Measurements from ENCODE around the gene BNIP5. TPM values are rescaled to one million over a fixed set of nuclear protein-coding genes. Genes with fewer than 3 reads are reported as not detected.

Gene BNIP5
- total RNA-seq, 1 experiment from 2014 or later: not detected

DNA sequence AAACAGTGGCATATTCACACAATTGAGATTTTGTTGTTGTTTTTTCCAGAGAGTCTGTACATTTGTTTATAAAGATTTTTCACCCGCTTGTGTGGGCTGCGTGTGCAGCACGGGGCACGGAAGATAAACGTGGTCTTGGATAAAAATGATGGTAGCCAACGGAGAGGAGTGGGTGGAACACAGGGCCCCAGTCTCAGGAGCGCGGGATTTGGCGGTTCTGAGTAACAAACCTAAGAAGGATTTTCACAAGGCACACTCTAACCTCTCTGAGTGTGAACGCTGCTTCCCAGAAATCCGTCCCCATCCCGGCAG lies 3.6 kb upstream of the BNIP5 start:
- H3K4me3 Mint-ChIP-seq: peak overlapping the region; percentile 70
- POLR2A ChIA-PET: interaction anchor here (1.2 kb wide), 1 partner anchor 20 kb away, joined by 4 read pairs; no protein-coding TSS in a partner anchor
- no peak for DNase-seq (ENCODE audit: low spot score)

DNA sequence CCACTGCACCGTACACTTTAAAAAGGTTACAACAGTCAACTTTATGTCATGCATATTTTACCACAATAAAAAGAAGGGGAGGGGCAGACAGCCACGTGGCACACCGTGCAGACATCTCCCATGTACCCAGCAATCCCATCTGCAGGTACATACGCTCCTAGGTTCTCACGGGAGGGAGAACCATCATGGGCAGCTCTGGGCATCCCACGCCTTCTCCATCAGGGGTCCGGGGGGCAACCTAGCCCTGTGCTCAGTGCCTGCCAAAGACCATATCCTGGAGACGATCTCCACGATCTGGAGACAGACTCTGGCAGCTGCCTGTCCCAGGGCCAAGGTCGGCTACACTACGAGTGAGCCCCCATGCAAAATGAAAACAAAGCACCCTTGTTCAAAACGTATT lies 2.5 kb upstream of the BNIP5 start:
- peaks cover 18% of the 10 kb centered on the region for H3K27me3 Mint-ChIP-seq (ENCODE audit: low read depth)
- H3K4me3 Mint-ChIP-seq: no peak overlapping the region
- no peak for DNase-seq (ENCODE audit: low spot score)
- CTCF ChIA-PET: interaction anchor here (2.4 kb wide), 1 partner anchor 17 kb away, joined by 26 read pairs; no protein-coding TSS in a partner anchor
- H3K9me3 Mint-ChIP-seq: no peaks in the 10 kb centered on the region
- no peak for ATAC-seq
- H3K27ac Mint-ChIP-seq: no peak overlapping the region
- H3K36me3 Mint-ChIP-seq: no peaks in the 10 kb centered on the region
- H3K4me1 Mint-ChIP-seq: peaks cover 15% of the 10 kb centered on the region
- POLR2A ChIA-PET: no interaction called here
- TF ChIP-seq, protein P1, sequence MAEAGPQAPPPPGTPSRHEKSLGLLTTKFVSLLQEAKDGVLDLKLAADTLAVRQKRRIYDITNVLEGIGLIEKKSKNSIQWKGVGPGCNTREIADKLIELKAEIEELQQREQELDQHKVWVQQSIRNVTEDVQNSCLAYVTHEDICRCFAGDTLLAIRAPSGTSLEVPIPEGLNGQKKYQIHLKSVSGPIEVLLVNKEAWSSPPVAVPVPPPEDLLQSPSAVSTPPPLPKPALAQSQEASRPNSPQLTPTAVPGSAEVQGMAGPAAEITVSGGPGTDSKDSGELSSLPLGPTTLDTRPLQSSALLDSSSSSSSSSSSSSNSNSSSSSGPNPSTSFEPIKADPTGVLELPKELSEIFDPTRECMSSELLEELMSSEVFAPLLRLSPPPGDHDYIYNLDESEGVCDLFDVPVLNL (CRISPR knock-in tag; IDR thresholded peaks at IDR 0.05; ENCODE audit: borderline replicate concordance, low read depth): no peak
- TF ChIP-seq JAZF1 (CRISPR knock-in tag; IDR thresholded peaks at IDR 0.05) (no peak), NFATC4 (CRISPR knock-in tag; IDR thresholded peaks at IDR 0.05) (no peak), NR2C2 (CRISPR knock-in tag; IDR thresholded peaks at IDR 0.05) (no peak), ETV6 (CRISPR knock-in tag; IDR thresholded peaks at IDR 0.05) (no peak), GABPB1 (CRISPR knock-in tag; IDR thresholded peaks at IDR 0.05) (no peak), ZNF416 (CRISPR knock-in tag; IDR thresholded peaks at IDR 0.05) (no peak), TEAD1 (CRISPR knock-in tag; IDR thresholded peaks at IDR 0.05) (no peak), ZNF121 (CRISPR knock-in tag; IDR thresholded peaks at IDR 0.05) (no peak), SOX15 (CRISPR knock-in tag; IDR thresholded peaks at IDR 0.05) (no peak), IRF2 (CRISPR knock-in tag; IDR thresholded peaks at IDR 0.05; ENCODE audit: borderline replicate concordance, low read depth) (no peak), CREB1 (CRISPR knock-in tag; IDR thresholded peaks at IDR 0.05) (no peak), CBFB (CRISPR knock-in tag; IDR thresholded peaks at IDR 0.05; ENCODE audit: low read depth) (no peak)
- TF ChIP-seq, protein P2, sequence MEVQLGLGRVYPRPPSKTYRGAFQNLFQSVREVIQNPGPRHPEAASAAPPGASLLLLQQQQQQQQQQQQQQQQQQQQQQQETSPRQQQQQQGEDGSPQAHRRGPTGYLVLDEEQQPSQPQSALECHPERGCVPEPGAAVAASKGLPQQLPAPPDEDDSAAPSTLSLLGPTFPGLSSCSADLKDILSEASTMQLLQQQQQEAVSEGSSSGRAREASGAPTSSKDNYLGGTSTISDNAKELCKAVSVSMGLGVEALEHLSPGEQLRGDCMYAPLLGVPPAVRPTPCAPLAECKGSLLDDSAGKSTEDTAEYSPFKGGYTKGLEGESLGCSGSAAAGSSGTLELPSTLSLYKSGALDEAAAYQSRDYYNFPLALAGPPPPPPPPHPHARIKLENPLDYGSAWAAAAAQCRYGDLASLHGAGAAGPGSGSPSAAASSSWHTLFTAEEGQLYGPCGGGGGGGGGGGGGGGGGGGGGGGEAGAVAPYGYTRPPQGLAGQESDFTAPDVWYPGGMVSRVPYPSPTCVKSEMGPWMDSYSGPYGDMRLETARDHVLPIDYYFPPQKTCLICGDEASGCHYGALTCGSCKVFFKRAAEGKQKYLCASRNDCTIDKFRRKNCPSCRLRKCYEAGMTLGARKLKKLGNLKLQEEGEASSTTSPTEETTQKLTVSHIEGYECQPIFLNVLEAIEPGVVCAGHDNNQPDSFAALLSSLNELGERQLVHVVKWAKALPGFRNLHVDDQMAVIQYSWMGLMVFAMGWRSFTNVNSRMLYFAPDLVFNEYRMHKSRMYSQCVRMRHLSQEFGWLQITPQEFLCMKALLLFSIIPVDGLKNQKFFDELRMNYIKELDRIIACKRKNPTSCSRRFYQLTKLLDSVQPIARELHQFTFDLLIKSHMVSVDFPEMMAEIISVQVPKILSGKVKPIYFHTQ (CRISPR knock-in tag; IDR thresholded peaks at IDR 0.05): no peak
- TF ChIP-seq, protein P3, sequence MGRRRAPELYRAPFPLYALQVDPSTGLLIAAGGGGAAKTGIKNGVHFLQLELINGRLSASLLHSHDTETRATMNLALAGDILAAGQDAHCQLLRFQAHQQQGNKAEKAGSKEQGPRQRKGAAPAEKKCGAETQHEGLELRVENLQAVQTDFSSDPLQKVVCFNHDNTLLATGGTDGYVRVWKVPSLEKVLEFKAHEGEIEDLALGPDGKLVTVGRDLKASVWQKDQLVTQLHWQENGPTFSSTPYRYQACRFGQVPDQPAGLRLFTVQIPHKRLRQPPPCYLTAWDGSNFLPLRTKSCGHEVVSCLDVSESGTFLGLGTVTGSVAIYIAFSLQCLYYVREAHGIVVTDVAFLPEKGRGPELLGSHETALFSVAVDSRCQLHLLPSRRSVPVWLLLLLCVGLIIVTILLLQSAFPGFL (CRISPR knock-in tag; IDR thresholded peaks at IDR 0.05; ENCODE audit: borderline replicate concordance): no peak

More for the DNA sequence above, 3.6 kb upstream of the BNIP5 start:
- no peak for ATAC-seq
- H3K27ac Mint-ChIP-seq: no peak overlapping the region
- CTCF ChIA-PET: interaction anchor here (0.6 to 2.6 kb wide), 35 partner anchors 9 to 367 kb away, joined by 3 to 47 read pairs (median 7); no protein-coding TSS in a partner anchor
- no peak for TF ChIP-seq RELA (CRISPR knock-in tag; IDR thresholded peaks at IDR 0.05; ENCODE audit: borderline replicate concordance)
- TF ChIP-seq IRF2 (CRISPR knock-in tag; IDR thresholded peaks at IDR 0.05; ENCODE audit: borderline replicate concordance, low read depth): no peak
- TF ChIP-seq, protein P4, sequence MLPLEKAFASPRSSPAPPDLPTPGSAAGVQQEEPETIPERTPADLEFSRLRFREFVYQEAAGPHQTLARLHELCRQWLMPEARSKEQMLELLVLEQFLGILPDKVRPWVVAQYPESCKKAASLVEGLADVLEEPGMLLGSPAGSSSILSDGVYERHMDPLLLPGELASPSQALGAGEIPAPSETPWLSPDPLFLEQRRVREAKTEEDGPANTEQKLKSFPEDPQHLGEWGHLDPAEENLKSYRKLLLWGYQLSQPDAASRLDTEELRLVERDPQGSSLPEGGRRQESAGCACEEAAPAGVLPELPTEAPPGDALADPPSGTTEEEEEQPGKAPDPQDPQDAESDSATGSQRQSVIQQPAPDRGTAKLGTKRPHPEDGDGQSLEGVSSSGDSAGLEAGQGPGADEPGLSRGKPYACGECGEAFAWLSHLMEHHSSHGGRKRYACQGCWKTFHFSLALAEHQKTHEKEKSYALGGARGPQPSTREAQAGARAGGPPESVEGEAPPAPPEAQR (CRISPR knock-in tag; IDR thresholded peaks at IDR 0.05): no peak
- no peak for TF ChIP-seq TEAD4 (CRISPR knock-in tag; IDR thresholded peaks at IDR 0.05)
- TF ChIP-seq SMAD3 (CRISPR knock-in tag; IDR thresholded peaks at IDR 0.05; ENCODE audit: borderline replicate concordance): no peak
- no peak for TF ChIP-seq JAZF1 (CRISPR knock-in tag; IDR thresholded peaks at IDR 0.05)
- TF ChIP-seq MXD4 (CRISPR knock-in tag; IDR thresholded peaks at IDR 0.05; ENCODE audit: borderline replicate concordance): no peak
- TF ChIP-seq, protein P5, sequence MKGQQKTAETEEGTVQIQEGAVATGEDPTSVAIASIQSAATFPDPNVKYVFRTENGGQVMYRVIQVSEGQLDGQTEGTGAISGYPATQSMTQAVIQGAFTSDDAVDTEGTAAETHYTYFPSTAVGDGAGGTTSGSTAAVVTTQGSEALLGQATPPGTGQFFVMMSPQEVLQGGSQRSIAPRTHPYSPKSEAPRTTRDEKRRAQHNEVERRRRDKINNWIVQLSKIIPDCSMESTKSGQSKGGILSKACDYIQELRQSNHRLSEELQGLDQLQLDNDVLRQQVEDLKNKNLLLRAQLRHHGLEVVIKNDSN (CRISPR knock-in tag; IDR thresholded peaks at IDR 0.05): no peak
- TF ChIP-seq, protein P6, sequence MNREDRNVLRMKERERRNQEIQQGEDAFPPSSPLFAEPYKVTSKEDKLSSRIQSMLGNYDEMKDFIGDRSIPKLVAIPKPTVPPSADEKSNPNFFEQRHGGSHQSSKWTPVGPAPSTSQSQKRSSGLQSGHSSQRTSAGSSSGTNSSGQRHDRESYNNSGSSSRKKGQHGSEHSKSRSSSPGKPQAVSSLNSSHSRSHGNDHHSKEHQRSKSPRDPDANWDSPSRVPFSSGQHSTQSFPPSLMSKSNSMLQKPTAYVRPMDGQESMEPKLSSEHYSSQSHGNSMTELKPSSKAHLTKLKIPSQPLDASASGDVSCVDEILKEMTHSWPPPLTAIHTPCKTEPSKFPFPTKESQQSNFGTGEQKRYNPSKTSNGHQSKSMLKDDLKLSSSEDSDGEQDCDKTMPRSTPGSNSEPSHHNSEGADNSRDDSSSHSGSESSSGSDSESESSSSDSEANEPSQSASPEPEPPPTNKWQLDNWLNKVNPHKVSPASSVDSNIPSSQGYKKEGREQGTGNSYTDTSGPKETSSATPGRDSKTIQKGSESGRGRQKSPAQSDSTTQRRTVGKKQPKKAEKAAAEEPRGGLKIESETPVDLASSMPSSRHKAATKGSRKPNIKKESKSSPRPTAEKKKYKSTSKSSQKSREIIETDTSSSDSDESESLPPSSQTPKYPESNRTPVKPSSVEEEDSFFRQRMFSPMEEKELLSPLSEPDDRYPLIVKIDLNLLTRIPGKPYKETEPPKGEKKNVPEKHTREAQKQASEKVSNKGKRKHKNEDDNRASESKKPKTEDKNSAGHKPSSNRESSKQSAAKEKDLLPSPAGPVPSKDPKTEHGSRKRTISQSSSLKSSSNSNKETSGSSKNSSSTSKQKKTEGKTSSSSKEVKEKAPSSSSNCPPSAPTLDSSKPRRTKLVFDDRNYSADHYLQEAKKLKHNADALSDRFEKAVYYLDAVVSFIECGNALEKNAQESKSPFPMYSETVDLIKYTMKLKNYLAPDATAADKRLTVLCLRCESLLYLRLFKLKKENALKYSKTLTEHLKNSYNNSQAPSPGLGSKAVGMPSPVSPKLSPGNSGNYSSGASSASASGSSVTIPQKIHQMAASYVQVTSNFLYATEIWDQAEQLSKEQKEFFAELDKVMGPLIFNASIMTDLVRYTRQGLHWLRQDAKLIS (CRISPR knock-in tag; IDR thresholded peaks at IDR 0.05; ENCODE audit: borderline replicate concordance): no peak
- TF ChIP-seq, protein P1 (CRISPR knock-in tag; IDR thresholded peaks at IDR 0.05; ENCODE audit: borderline replicate concordance, low read depth): no peak
- TF ChIP-seq NFYB (CRISPR knock-in tag; conservative IDR thresholded peaks at IDR 0.05; ENCODE audit: low read depth): no peak
- no peaks in the 10 kb centered on the region for H3K9me3 Mint-ChIP-seq
- no peaks in the 10 kb centered on the region for H3K36me3 Mint-ChIP-seq
- peaks cover 8% of the 10 kb centered on the region for H3K4me1 Mint-ChIP-seq
- peaks cover 16% of the 10 kb centered on the region for H3K27me3 Mint-ChIP-seq (ENCODE audit: low read depth)
